ENCODE measurements around the gene CBX2.

CBX2 gene

GRCh38 chr17:79808763-79809529 is 31.0 kb downstream of the CBX2 start:
- in situ Hi-C loops (cut with HindIII; ENCODE audit: low sequenced_read_pairs) = loop anchor here (5.0 kb wide), 1 partner anchor 83 kb away; no protein-coding TSS in a partner anchor

DNA sequence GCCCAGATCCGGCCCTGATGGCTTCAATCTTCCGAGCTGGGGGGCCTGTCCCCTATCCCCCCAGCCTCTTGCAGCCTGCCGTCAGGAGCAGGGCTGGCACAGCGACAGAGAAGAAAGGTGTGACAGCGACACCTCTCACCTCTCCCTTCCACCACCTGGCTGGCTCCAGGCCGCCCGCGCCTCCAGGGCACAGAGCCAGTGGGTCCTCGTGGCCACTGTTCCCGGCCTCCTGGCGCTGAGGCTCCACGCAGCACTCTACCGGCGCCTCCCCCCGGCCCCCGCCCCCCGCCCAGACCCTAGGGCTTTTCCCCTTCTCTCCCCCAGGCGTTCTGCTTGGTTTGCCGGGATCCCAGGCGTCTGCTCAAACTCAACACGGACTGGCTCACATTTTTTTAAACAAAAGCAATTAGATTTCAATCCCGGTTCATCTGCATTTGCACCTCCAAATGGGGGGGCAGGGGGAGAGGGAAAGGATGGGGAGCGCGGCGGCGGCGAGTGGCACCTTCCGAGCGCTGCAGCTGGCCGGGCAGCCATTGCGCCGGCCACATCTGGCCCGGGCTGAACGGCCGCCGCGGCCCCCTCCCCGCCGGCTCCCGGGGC is 31.7 kb downstream of the CBX2 start:
- in situ Hi-C loops (cut with HindIII; ENCODE audit: low sequenced_read_pairs) = loop anchor here (5.0 kb wide), 1 partner anchor 83 kb away; no protein-coding TSS in a partner anchor

- in situ Hi-C loops (cut with HindIII; ENCODE audit: low sequenced_read_pairs) = no loop called here
Observed at GRCh38 chr17:79810130-79811010, 32.4 kb downstream of the CBX2 start.

- in situ Hi-C loops (cut with HindIII; ENCODE audit: low sequenced_read_pairs) = no loop called here
Observed at GRCh38 chr17:79811011-79811867, 33.3 kb downstream of the CBX2 start.

GRCh38 chr17:79811868-79812352 is 34.0 kb downstream of the CBX2 start:
- in situ Hi-C loops (cut with HindIII; ENCODE audit: low sequenced_read_pairs) = no loop called here

- in situ Hi-C loops (cut with HindIII; ENCODE audit: low sequenced_read_pairs) = no loop called here
Observed at GRCh38 chr17:79812353-79813258, 34.7 kb downstream of the CBX2 start.

- in situ Hi-C loops (cut with HindIII; ENCODE audit: low sequenced_read_pairs) = no loop called here
Observed at GRCh38 chr17:79813297-79814126, 35.6 kb downstream of the CBX2 start.

- in situ Hi-C loops (cut with HindIII; ENCODE audit: low sequenced_read_pairs) = no loop called here
Observed at GRCh38 chr17:79814127-79814973, 36.4 kb downstream of the CBX2 start.

GRCh38 chr17:79814974-79815835 is 37.3 kb downstream of the CBX2 start:
- in situ Hi-C loops (cut with HindIII; ENCODE audit: low sequenced_read_pairs) = no loop called here

- in situ Hi-C loops (cut with HindIII; ENCODE audit: low sequenced_read_pairs) = no loop called here
Observed at GRCh38 chr17:79815836-79816461, 38.0 kb downstream of the CBX2 start.

DNA sequence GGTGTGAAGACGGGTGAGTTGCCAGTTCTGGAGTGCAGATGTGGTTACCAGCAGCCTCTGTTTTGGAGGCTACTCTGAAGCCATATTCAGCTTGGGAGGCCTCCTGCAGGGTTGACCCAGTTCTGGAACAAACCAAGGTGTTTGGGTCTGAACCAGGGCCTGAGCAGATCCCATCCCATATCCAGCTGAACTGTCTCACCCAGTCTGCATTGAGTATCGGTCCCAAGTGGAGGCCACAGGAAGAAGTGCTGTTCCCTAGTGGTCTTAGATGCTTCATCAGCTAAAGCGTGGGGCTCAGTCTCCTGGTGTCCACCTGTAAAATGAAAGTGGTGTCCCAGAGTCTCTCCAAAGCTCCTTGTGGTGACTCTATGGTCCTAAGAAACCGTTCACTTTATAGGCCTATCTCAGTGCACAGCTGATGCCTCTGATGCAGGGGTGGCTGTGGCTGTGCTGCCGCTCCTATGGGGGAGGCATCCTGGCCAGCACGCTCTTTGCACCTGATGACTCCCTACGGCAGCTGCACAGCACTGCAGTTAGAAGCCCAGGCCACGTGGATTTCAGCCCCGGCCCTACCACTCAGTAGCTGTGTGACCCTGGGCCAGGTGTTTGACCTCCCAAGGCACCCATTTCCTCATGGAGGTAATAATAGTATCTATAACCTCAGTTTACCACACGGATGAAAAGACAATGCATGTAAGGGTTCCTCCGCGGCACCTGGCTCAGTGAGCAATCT is 40.2 kb downstream of the CBX2 start:
- in situ Hi-C loops (cut with HindIII; ENCODE audit: low sequenced_read_pairs) = no loop called here

GRCh38 chr17:79819085-79819484 is 41.1 kb downstream of the CBX2 start:
- in situ Hi-C loops (cut with HindIII; ENCODE audit: low sequenced_read_pairs) = no loop called here

- in situ Hi-C loops (cut with HindIII; ENCODE audit: low sequenced_read_pairs) = no loop called here
Observed at GRCh38 chr17:79819534-79820276, 41.8 kb downstream of the CBX2 start.

DNA sequence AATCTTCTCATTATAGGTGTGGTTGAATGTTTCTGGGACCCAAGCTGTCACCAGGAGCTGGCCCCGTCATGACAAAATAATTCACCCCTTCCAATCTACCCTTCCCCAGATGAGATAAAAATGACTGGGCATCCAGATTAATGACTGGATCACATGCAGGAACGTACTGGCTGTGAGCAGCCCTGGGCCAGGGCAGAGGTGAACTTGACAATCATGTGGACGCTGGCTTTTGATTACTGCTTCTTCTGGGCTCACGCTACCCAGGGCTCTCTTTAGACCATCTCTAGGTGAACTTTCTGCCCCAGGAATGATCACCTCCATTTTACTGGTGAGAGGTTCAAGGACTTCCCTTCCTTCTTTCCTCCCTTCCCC is 43.0 kb downstream of the CBX2 start:
- in situ Hi-C loops (cut with HindIII; ENCODE audit: low sequenced_read_pairs) = no loop called here
